Left lung (tissue), 10 donors: ENCODE measurements around the gene YBX1. TPM values are rescaled to one million over a fixed set of nuclear protein-coding genes. Genes with fewer than 3 reads are reported as not detected.
A peak's percentile ranks its signal among the peaks of the same experiment; 100 is the strongest.

Experiments
- ATAC-seq: fragments of 200-7000 bp; cut with Tn5 transposase; one replicate; pipeline ENCODE4 v1.9.1; 2020; ENCODE audit warnings: moderate library complexity
- DNase-seq, 4 donors: peaks; one replicate each; pipeline ENCODE4 v3.0.0-alpha.2; 2013 to 2020
- H3K27ac ChIP-seq, 2 donors: fragments of 200-600 bp; sonication (generic) in 1 of 2; one replicate each; pipeline versions ENCODE4 v1.5.0 to v1.8.0; 2020 to 2021
- H3K27me3 ChIP-seq, 2 donors: fragments of 200-600 bp; sonication (generic) in 1 of 2; one replicate each; pipeline versions ENCODE4 v1.5.0 to v1.8.0; 2020 to 2021
- H3K36me3 ChIP-seq, 2 donors: fragments of 200-600 bp; sonication (generic) in 1 of 2; one replicate each; pipeline versions ENCODE4 v1.5.0 to v1.8.0; 2020 to 2021
- H3K4me1 ChIP-seq, 2 donors: fragments of 200-600 bp; one replicate each; pipeline ENCODE4 v1.8.0; 2021
- H3K4me3 ChIP-seq, 2 donors: fragments of 200-600 bp; sonication (generic) in 1 of 2; one replicate each; pipeline versions ENCODE4 v1.5.0 to v1.8.0; 2020 to 2021; ENCODE audit warnings: mild to moderate bottlenecking in 1 of 2
- H3K9me3 ChIP-seq, 2 donors: fragments of 200-600 bp; sonication (generic) in 1 of 2; one replicate each; pipeline versions ENCODE4 v1.5.0 to v1.8.0; 2020 to 2021
- CTCF ChIP-seq, 2 donors: fragments of 200-600 bp; sonication (generic) in 1 of 2; IDR thresholded peaks; one replicate each; pipeline versions ENCODE4 v1.5.0 to v1.8.0; 2021; ENCODE audit warnings: antibody characterized with exemption in 2 of 2
- intact Hi-C, 2 donors: fragments of 100-400 bp; cut with DNase I; formaldehyde crosslinking; loops; one replicate each; pipeline versions ENCODE4 v1.11.2 to v1.14.2; 2022
- polyA plus RNA-seq, 6 donors: library from polyadenylated mRNA; unstranded; fragments of 120-200 nt; gene quantifications; one replicate each; pipeline ENCODE4 v1.2.1, GENCODE V29; 2013; ENCODE audit not compliant: insufficient read length in 6 of 6
- total RNA-seq, 2 donors: library from RNA; stranded (reverse); fragmentation: NEBNext Ultra II Directional; extraction: Animal tissue kit (Norgen Biotek cat#: 25700); gene quantifications; one replicate each; pipeline ENCODE4 v1.2.1, GENCODE V29; 2021
- donor health status: DM: no; HTN: yes; CAD: no.
- donor health status: DM: no; HTN: no; CAD: no.

YBX1 gene
- total and polyA plus RNA-seq, 8 donors: 461 to 685 (median 546) TPM

GRCh38 chr1:42743317-42744147, 61.3 kb downstream of the YBX1 start:
- Histone ChIP-seq H3K4me3 (no peak overlapping the region), H3K36me3 (peaks cover 0 to 28% of the 10 kb centered on the region in 2 donors), H3K27ac (no peak overlapping the region), H3K4me1 (no peaks in the 10 kb centered on the region), H3K9me3 (no peaks in the 10 kb centered on the region), H3K27me3 (peaks cover 0 to 5% of the 10 kb centered on the region in 2 donors)
- no peak for ATAC-seq
- intact Hi-C loops: no loop called here
- TF ChIP-seq CTCF (IDR thresholded peaks at IDR 0.05): no peak
- no peak for DNase-seq

GRCh38 chr1:42744148-42744413, 61.9 kb downstream of the YBX1 start:
- Histone ChIP-seq H3K27ac (no peak overlapping the region), H3K27me3 (peaks cover 0 to 5% of the 10 kb centered on the region in 2 donors), H3K9me3 (no peaks in the 10 kb centered on the region), H3K36me3 (peaks cover 0 to 33% of the 10 kb centered on the region in 2 donors), H3K4me3 (no peak overlapping the region), H3K4me1 (peaks cover 0 to 2% of the 10 kb centered on the region in 2 donors)
- DNase-seq: no peak
- intact Hi-C loops: no loop called here
- no peak for TF ChIP-seq CTCF (IDR thresholded peaks at IDR 0.05)
- no peak for ATAC-seq

GRCh38 chr1:42745851-42746250, 63.6 kb downstream of the YBX1 start:
- peaks cover 0 to 48% of the 10 kb centered on the region in 2 donors for H3K36me3 ChIP-seq
- DNase-seq: no peak
- H3K27ac ChIP-seq: no peak overlapping the region
- TF ChIP-seq CTCF (IDR thresholded peaks at IDR 0.05): no peak
- no peak overlapping the region for H3K4me3 ChIP-seq
- H3K4me1 ChIP-seq: peaks cover 0 to 5% of the 10 kb centered on the region in 2 donors
- intact Hi-C loops: loop anchor here in 1 of 2 donors (5.0 kb wide), 1 partner anchor 169 kb away; no protein-coding TSS in a partner anchor
- no peaks in the 10 kb centered on the region for H3K9me3 ChIP-seq
- no peaks in the 10 kb centered on the region for H3K27me3 ChIP-seq
- no peak for ATAC-seq

- H3K4me3 ChIP-seq: no peak overlapping the region
- no peak for TF ChIP-seq CTCF (IDR thresholded peaks at IDR 0.05)
- no peaks in the 10 kb centered on the region for H3K27me3 ChIP-seq
- no peak for DNase-seq
- ATAC-seq: no peak
- H3K36me3 ChIP-seq: peaks cover 0 to 50% of the 10 kb centered on the region in 2 donors
- intact Hi-C loops: loop anchor here in 1 of 2 donors (5.0 kb wide), 1 partner anchor 169 kb away; no protein-coding TSS in a partner anchor
- no peaks in the 10 kb centered on the region for H3K9me3 ChIP-seq
- no peak overlapping the region for H3K27ac ChIP-seq
- H3K4me1 ChIP-seq: peaks cover 0 to 5% of the 10 kb centered on the region in 2 donors
These were observed 64.4 kb downstream of the YBX1 start for GRCh38 chr1:42746436-42747105.

- peaks cover 0 to 5% of the 10 kb centered on the region in 2 donors for H3K4me1 ChIP-seq
- no peaks in the 10 kb centered on the region for H3K27me3 ChIP-seq
- DNase-seq: peak in 1 of 4 donors; percentile 65
- intact Hi-C loops: loop anchor here in 1 of 2 donors (5.0 kb wide), 1 partner anchor 170 kb away; no protein-coding TSS in a partner anchor
- TF ChIP-seq CTCF (IDR thresholded peaks at IDR 0.05): peak; percentile 43 to 47
- peaks cover 0 to 55% of the 10 kb centered on the region in 2 donors for H3K36me3 ChIP-seq
- peak; percentile 68 for ATAC-seq
- H3K27ac ChIP-seq: no peak overlapping the region
- no peak overlapping the region for H3K4me3 ChIP-seq
- no peaks in the 10 kb centered on the region for H3K9me3 ChIP-seq
These were observed 64.9 kb downstream of the YBX1 start for GRCh38 chr1:42747125-42747524.
